LoVo (cell line): ENCODE results near the gene GFER.
A peak's percentile ranks its signal among the peaks of the same experiment; 100 is the strongest.
"Not testable (repeated sequence)": the region's sequence is repeated elsewhere in the genome, so short reads cannot be mapped to it uniquely, and the experiment has no call there.

ENCODE experiments used
- DNase-seq: peaks from one replicate; pipeline ENCODE4 v3.0.0-alpha.2; 2016; ENCODE audit warnings: low spot score

Gene GFER

GRCh38 chr16:1983544-1984346, at the start of gene GFER:
Gene GFER, plus strand, starts transcription at chr16:1984193. Its CDS starts 26 bp downstream, at chr16:1984219.
- DNase-seq, result peak; percentile 95

DNA sequence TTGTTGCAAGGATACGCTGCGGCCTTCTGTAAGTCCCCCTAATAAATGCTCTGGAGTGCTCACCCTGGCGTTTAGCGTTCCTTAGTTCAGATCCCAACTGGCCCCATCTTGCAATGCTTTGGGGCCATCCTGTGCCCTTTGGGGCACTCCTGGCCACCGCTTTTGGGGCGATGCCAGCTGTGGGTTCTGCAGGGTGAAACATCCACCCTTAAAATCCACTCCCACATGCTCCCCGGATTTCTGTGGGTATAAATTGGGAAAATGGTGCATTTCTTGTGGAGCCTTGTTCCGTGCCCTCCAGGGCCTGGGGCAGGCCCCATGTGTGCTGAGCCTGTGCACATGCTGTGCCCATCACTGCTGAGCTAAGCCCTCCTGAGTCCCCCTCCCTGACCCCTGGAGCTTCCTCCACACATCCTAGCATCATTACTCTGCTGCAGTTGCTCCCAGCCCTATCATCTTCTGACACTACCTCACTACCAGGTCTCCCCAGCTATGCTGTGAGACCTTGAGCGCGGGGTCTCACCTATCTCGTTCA, 47.0 kb upstream of the GFER start:
- DNase-seq, result no peak

DNA sequence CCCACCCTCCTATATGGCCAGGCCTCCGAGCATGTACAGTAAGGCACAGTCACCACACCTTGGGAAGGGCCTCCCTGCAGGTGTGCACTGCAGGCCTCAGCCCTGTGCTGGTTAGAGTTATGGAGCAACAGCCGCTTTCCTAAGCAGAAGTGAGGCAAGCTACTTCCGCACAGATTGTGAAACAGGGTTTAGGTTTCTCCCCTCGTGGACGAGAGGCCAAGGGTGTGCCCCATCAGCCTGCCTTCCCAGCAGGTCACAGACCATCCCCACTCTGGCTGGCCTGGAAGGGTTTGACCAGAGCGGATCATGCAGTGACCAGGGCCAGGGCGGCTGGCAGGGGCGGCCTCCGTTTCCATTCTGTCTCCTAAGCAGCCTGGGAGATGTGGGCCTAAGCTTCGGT, 45.7 kb upstream of the GFER start:
- DNase-seq, result no peak

- no peak for DNase-seq
These were observed 45.1 kb upstream of the GFER start for GRCh38 chr16:1938910-1939309.

GRCh38 chr16:1939833-1940232, 44.2 kb upstream of the GFER start:
- DNase-seq, result not testable (repeated sequence)

GRCh38 chr16:1940273-1941161, 43.5 kb upstream of the GFER start:
- no peak for DNase-seq

- no peak for DNase-seq
These were observed 42.6 kb upstream of the GFER start for GRCh38 chr16:1941162-1942046.

- no peak for DNase-seq
These were observed 41.8 kb upstream of the GFER start for GRCh38 chr16:1942047-1942809.

GRCh38 chr16:1942810-1943726, 40.9 kb upstream of the GFER start, which contains the start of gene MSRB1:
Gene MSRB1, minus strand, starts transcription at chr16:1943199. Its CDS starts 43 bp downstream, at chr16:1943156.
- DNase-seq, result peak; percentile 99

- DNase-seq, result no peak
These were observed 39.3 kb upstream of the GFER start for GRCh38 chr16:1944612-1945199.

- no peak for DNase-seq
These were observed 38.2 kb upstream of the GFER start for GRCh38 chr16:1945559-1946391.

DNA sequence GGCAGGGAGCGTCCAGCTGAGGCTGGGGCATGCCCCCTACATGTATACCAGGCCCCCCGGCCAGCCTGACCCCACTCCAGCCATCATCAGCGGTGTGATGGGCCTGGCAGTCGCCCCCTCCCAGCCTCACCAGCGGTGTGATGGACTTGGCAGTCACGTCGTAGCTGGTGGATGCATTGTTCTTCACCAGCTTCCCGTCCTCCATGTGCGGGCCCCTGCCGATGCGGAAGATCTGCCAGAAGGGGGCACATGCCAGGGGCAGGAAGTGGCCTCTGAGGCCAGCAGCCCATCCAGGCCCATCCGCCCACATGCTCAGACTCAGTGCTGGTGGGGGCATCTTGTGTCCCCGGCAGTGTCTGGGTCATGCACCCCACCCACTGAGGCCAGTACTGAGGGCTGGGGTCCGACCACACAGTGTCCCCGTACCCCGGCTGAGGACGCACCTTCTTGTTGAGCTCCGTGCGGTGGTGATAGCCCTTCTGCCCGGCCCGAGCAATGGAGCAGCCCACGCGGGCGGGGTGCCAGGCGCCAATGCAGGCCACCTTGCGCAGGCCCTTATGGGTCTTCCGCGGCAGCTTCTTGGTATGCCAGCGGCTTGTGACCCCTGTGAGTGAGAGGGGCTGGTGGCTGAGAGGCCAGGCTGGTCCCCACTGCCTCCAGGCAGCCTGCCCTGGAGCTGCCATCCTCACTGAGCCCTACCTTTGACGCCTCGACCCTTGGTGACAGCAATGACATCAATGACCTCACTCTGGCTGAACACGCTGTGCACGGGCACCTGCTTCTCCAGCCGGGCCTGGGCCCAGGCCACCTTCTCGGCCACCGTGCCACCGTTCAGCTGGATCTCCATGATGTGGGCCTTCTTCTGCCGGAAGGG, 37.3 kb upstream of the GFER start:
- no peak for DNase-seq

DNA sequence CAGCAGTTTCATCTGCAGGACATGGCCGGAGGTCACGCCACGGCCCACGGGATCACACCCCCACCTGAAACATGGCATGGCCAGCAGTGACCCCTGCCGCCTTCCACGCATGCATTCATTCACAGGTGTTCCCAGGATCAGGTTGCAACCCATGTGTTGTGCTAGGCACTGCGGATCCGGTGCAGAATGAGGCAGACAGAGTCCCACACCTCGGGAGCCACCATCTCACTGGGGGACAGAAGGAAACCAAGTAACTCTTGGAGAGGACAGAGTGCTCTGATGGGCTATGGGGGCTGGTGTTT, 36.7 kb upstream of the GFER start:
- no peak for DNase-seq

DNA sequence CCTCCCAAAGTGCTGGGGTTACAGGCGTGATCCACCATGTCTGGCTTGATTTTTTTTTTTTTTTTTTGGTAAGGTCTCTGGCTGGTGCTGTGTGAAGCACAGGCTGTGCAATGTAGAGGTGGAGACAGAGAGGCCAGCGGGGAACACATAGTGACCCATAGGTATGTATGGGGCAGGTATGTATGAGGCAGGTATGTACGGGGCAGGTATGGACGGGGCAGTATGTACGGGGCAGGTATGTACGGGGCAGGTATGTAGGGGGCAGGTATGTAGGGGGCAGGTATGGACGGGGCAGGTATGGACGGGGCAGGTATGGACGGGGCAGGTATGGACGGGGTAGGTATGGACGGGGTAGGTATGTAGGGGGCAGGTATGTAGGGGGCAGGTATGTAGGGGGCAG, 34.5 kb upstream of the GFER start:
- no peak for DNase-seq

DNA sequence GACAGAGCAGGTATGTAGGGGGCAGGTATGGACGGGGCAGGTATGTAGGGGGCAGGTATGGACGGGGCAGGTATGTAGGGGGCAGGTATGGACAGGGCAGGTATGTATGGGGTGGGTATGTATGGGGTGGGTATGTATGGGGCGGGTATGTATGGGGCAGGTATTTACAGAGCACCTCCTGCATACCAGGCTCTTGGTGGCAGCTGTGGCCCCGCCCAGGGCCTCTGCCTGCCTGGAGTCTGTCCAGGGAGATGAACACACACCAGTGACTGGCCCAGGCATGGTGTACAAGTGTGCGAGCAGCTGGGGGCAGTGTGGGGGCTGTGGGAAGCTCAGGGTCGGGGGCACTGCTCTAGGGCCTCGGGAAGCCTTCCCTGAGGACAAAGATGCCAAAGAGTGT, 33.9 kb upstream of the GFER start:
- no peak for DNase-seq

- DNase-seq, result no peak
These were observed 33.4 kb upstream of the GFER start for GRCh38 chr16:1950559-1950958.

DNA sequence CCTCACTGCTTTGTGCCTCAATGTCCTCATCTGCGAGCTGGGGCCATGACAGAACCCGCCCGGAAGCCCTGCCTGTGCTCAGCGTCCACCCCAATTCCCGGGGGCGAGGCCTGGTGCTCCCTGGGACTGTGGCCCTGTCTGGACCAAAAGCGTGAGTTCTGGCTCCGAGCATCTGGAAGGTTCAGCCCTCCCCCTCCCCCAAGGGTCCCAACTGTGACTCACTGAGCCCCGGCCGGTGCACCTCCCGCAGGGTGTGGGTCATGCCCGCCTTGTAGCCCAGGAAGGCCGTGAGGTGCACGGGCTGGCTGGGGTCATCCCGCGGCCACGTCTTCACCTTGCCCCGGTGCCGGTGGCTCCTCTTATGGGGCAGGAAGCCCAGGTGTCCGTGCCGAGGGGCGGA, 30.3 kb upstream of the GFER start:
- DNase-seq, result no peak
